Esophagus squamous epithelium (tissue), 5 donors: ENCODE results near the gene PRSS56. TPM values are rescaled to one million over a fixed set of nuclear protein-coding genes. Genes with fewer than 3 reads are reported as not detected.
"Not testable (repeated sequence)": the region's sequence is repeated elsewhere in the genome, so short reads cannot be mapped to it uniquely, and the experiment has no call there.

ENCODE experiments used
- DNase-seq: peaks from one replicate; lab custom pipeline; 2025; lab: John Stamatoyannopoulos, UW
- H3K27ac ChIP-seq, 4 donors: fragments of 200-600 bp; sonication (generic); one replicate each; pipeline ENCODE4 v1.5.1; 2016 to 2019; ENCODE audit warnings: mild to moderate bottlenecking in 1 of 4
- H3K27me3 ChIP-seq, 4 donors: fragments of 200-600 bp; sonication (generic); 1 replicate in 3 of 4; 2 replicates in 1 of 4; pipeline versions ENCODE4 v1.5.1 to v1.6.0; 2017 to 2021; ENCODE audit warnings: antibody characterized with exemption in 1 of 4
- H3K36me3 ChIP-seq, 3 donors: fragments of 200-600 bp; sonication (generic); one replicate each; pipeline ENCODE4 v1.5.1; 2016 to 2019
- H3K4me1 ChIP-seq, 3 donors: fragments of 200-600 bp; sonication (generic); one replicate each; pipeline ENCODE4 v1.5.1; 2017 to 2019
- H3K4me3 ChIP-seq, 4 donors: fragments of 200-600 bp; sonication (generic); 1 replicate in 3 of 4; 2 replicates in 1 of 4; pipeline ENCODE4 v1.5.1; 2016 to 2019; ENCODE audit warnings: mild to moderate bottlenecking in 2 of 4, moderate library complexity in 1 of 4
- H3K9me3 ChIP-seq, 3 donors: fragments of 200-600 bp; sonication (generic); one replicate each; pipeline ENCODE4 v1.5.1; 2016 to 2019
- POLR2A ChIP-seq, 4 donors: fragments of 450-650 bp; IDR thresholded peaks; one replicate each; pipeline ENCODE4 v1.6.1; 2017; ENCODE audit warnings: antibody characterized with exemption in 4 of 4, mild to moderate bottlenecking in 4 of 4, moderate library complexity in 3 of 4
- WGBS, 2 donors: methylation state at CpG; one replicate each; pipeline ENCODE4 v1.1.5; 2018; 5-methylcytosine and 5-hydroxymethylcytosine counted together
- intact Hi-C: fragments of 100-400 bp; cut with DNase I; formaldehyde crosslinking; loops from one replicate; pipeline ENCODE4 v1.15.0; 2022
- total RNA-seq, 4 donors: library from RNA; depleted of rRNA; stranded (reverse); fragments of >200 nt; gene quantifications; one replicate each; pipeline ENCODE4 v1.1.0, GENCODE V29; 2016
- TF ChIP-seq, protein P1 (sequence below), 6 experiments: fragments of 450-650 bp in 4 of 6; fragments of 200-600 bp in 2 of 6; sonication (generic) in 2 of 6; IDR thresholded peaks; one replicate each; pipeline ENCODE4 v1.5.1; 2016 to 2019; ENCODE audit warnings: antibody characterized with exemption in 6 of 6, mild to moderate bottlenecking in 4 of 6, moderate library complexity in 4 of 6
- donor health status: DM: yes; HTN: yes; CAD: no.

The PRSS56 gene
- total RNA-seq, 4 donors from 2014 or later, result not detected

DNA sequence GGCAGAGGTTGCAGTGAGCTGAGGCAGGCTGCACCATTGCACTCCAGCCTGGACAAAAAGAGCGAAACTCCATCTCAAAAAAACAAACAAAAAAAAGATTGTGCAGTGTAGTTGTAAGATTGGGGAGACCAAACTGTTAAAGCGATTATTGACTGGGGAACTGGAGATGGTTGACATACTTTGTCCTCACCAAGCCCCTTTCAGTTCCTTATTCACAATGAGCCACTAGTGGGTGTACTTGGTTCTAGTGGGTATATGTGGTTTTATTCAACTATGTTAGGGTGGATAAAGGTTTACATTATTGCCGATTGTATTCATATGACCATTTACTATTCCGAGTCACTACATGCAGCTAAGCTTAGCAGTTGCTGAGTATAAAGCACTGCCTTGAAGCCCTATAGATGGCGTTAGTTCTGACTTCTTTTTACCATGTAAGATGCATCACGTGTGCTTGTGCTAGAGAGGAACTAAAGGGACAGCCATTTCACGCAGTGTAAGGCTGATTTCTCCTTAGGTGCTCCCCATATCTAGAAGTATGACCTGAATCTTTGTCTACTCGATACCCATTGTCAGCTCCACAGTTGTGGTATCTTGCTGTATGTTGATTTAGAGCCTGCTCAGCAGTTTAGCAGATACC, 42.4 kb downstream of the PRSS56 start:
- WGBS, 2 donors, result 77 to 90% methylated on average over 8 of the region's 8 CpGs
- intact Hi-C loops, result no loop called here
- Histone ChIP-seq H3K4me1 (peaks cover 0 to 8% (median 0%) of the 10 kb centered on the region in 3 donors), H3K36me3 (peaks cover 11 to 98% (median 39%) of the 10 kb centered on the region in 3 donors), H3K27me3 (no peaks in the 10 kb centered on the region), H3K9me3 (no peaks in the 10 kb centered on the region), H3K4me3 (no peak overlapping the region), H3K27ac (no peak overlapping the region)
- no peak for TF ChIP-seq POLR2A (IDR thresholded peaks at IDR 0.05)
- TF ChIP-seq, protein P1, sequence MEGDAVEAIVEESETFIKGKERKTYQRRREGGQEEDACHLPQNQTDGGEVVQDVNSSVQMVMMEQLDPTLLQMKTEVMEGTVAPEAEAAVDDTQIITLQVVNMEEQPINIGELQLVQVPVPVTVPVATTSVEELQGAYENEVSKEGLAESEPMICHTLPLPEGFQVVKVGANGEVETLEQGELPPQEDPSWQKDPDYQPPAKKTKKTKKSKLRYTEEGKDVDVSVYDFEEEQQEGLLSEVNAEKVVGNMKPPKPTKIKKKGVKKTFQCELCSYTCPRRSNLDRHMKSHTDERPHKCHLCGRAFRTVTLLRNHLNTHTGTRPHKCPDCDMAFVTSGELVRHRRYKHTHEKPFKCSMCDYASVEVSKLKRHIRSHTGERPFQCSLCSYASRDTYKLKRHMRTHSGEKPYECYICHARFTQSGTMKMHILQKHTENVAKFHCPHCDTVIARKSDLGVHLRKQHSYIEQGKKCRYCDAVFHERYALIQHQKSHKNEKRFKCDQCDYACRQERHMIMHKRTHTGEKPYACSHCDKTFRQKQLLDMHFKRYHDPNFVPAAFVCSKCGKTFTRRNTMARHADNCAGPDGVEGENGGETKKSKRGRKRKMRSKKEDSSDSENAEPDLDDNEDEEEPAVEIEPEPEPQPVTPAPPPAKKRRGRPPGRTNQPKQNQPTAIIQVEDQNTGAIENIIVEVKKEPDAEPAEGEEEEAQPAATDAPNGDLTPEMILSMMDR (IDR thresholded peaks at IDR 0.05), result no peak
- no peak for DNase-seq

DNA sequence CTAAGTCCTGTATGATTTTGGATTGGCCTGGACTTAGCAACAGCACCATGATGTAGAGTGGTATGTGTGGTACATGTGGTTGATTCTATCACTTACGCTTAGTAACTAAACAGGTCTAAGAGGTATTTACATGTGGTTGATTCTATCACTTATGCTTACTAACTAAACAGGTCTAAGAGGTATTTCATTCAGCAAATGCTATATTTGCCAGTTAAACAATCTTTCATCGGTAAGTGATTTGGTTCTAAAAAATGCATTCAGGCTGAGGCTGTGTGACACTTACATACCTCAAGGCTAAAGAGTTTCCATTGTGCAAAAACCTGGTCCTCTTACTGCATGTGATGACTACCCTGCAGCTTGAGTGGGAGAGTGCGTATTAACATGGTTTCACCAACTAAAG, 43.4 kb downstream of the PRSS56 start:
- DNase-seq, result no peak
- peaks cover 15 to 98% (median 38%) of the 10 kb centered on the region in 3 donors for H3K36me3 ChIP-seq

DNA sequence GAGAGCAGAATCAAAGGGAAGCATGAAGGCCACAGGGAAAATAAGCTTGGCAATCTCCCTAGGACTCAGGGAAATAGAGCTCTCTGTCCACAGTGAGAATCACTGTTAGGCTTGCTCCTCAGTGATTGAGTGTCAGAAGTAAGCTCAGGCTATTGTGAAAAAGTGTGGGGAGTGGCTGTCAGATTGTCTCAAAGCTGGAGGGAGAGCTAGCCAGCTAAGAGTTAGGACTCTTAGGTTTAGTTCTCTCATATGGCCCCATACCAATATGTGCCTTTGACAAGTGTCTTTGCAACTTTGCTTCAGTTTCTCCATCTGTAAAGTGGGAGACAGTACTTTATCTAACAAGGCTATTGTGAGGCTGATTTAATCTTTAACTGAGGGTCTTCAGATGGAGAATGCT, 47.5 kb downstream of the PRSS56 start:
- TF ChIP-seq POLR2A (IDR thresholded peaks at IDR 0.05), result no peak
- TF ChIP-seq, protein P1 (IDR thresholded peaks at IDR 0.05), result no peak
- intact Hi-C loops, result no loop called here

More for the DNA sequence above, 43.4 kb downstream of the PRSS56 start:
- Histone ChIP-seq H3K27ac (no peak overlapping the region), H3K4me1 (peaks cover 0 to 17% (median 3%) of the 10 kb centered on the region in 3 donors), H3K9me3 (no peaks in the 10 kb centered on the region), H3K4me3 (no peak overlapping the region), H3K27me3 (no peaks in the 10 kb centered on the region)
- WGBS, 2 donors, result 33 to 69% methylated on average over 3 of the region's 3 CpGs
- intact Hi-C loops, result no loop called here
- no peak for TF ChIP-seq POLR2A (IDR thresholded peaks at IDR 0.05)
- TF ChIP-seq, protein P1 (IDR thresholded peaks at IDR 0.05), result no peak

DNA sequence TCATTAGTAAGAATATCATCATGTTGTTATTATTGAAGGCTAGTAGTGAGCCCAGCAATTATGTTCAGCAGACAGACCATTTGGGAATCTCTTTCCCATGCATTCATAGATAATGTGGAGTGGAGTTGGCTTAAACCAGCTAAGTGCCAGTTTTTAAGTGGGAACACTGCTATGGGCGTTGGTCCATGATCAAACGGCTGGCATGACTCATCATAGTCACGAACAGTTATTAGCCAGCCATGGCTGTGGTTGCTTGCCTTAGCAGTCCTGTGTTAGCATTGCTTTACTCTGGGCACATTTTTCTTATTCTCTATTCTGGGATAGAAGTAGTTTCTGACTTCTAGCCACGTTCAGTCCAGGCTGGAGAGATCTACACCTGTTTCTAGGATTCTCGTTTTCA, 48.0 kb downstream of the PRSS56 start:
- peaks cover 0 to 18% (median 3%) of the 10 kb centered on the region in 3 donors for H3K4me1 ChIP-seq
- H3K9me3 ChIP-seq, result no peaks in the 10 kb centered on the region
- H3K27ac ChIP-seq, result peak overlapping the region in 3 of 4 donors; percentile 4 to 42 (median 19)
- no peaks in the 10 kb centered on the region for H3K27me3 ChIP-seq
- H3K4me3 ChIP-seq, result no peak overlapping the region
- intact Hi-C loops, result no loop called here
- TF ChIP-seq, protein P1 (IDR thresholded peaks at IDR 0.05), result no peak
- no peak for TF ChIP-seq POLR2A (IDR thresholded peaks at IDR 0.05)
- peaks cover 22 to 100% (median 32%) of the 10 kb centered on the region in 3 donors for H3K36me3 ChIP-seq
- no peak for DNase-seq
- 34 to 40% methylated on average over 5 of the region's 5 CpGs for WGBS, 2 donors

More for the DNA sequence above, 47.5 kb downstream of the PRSS56 start:
- Histone ChIP-seq H3K4me1 (peaks cover 0 to 18% (median 3%) of the 10 kb centered on the region in 3 donors), H3K9me3 (no peaks in the 10 kb centered on the region), H3K36me3 (peaks cover 22 to 100% (median 32%) of the 10 kb centered on the region in 3 donors), H3K27ac (peak overlapping the region in 3 of 4 donors; percentile 4 to 42 (median 19)), H3K4me3 (no peak overlapping the region), H3K27me3 (no peaks in the 10 kb centered on the region)
- DNase-seq, result no peak

DNA sequence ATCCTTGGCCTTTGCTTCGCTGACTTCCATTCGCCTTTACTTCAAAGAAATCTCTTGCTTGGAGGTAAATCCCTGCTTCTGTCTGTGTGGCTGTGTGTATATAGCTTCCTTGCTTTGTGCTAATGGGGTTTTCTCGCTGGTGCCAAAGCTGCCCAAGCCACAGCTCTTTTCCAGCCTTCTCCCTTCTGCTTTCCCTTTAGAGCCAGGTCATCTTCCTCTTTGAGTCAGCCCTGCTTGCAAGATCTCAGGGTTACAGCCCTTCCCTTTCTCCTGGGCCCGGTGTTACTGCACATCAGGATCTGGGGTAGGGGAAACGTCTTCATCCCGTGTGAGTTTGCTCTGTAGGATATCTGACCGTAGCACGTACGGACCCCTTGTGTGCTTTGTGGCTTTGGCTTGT, 49.4 kb downstream of the PRSS56 start:
- DNase-seq, result no peak
- Histone ChIP-seq H3K4me3 (no peak overlapping the region), H3K9me3 (no peaks in the 10 kb centered on the region), H3K27ac (no peak overlapping the region), H3K4me1 (peaks cover 0 to 18% (median 3%) of the 10 kb centered on the region in 3 donors), H3K27me3 (no peaks in the 10 kb centered on the region), H3K36me3 (peaks cover 22 to 100% (median 41%) of the 10 kb centered on the region in 3 donors)
- intact Hi-C loops, result no loop called here
- 93 to 94% methylated on average over 9 of the region's 9 CpGs for WGBS, 2 donors
- TF ChIP-seq, protein P1 (IDR thresholded peaks at IDR 0.05), result no peak
- no peak for TF ChIP-seq POLR2A (IDR thresholded peaks at IDR 0.05)

DNA sequence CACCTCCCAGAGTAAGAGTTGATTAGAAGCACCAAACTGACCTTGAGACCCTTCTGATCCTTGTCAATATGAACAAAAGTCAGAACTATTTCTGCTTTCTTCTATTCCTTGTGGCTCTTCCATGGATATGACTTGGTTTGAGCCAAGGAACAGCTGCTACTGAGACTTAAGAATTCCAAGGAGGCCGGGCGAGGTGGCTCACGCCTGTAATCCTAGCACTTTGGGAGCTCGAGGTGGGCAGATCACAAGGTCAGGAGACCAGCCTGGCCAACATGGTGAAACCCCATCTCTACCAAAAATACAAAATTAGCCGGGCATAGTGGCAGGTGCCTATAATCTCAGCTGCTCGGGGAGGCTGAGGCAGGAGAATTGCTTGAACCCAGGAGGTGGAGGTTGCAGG, 50.3 kb downstream of the PRSS56 start:
- 97 to 98% methylated on average over 5 of the region's 6 CpGs for WGBS, 2 donors
- H3K27me3 ChIP-seq, H3K9me3 ChIP-seq, DNase-seq, H3K4me3 ChIP-seq, intact Hi-C loops, H3K27ac ChIP-seq: not testable (repeated sequence)
- H3K4me1 ChIP-seq, result peaks cover 0 to 18% (median 3%) of the 10 kb centered on the region in 3 donors
- H3K36me3 ChIP-seq, result peaks cover 18 to 100% (median 38%) of the 10 kb centered on the region in 3 donors
